Fibroblast of pulmonary artery (primary cell): ENCODE data around the gene SMNDC1.

Experiments
- DNase-seq: peaks from one replicate; pipeline ENCODE4 v3.0.0-alpha.2; 2010; ENCODE audit warnings: low read depth
- H3K4me3 ChIP-seq: replicated peaks from 2 replicates; pipeline ENCODE4 v1.5.1; 2011; ENCODE audit warnings: low read depth, mild to moderate bottlenecking, control low read depth, low read length, moderate library complexity
- CTCF ChIP-seq: IDR thresholded peaks from 2 replicates; pipeline ENCODE4 v1.5.1; 2011; ENCODE audit warnings: mild to moderate bottlenecking, control low read depth, low read length, inconsistent platforms; ENCODE audit errors: missing control alignments

The SMNDC1 gene

GRCh38 chr10:110327262-110327914 lies 22.7 kb upstream of the SMNDC1 start:
- no peak for TF ChIP-seq CTCF
- no peak overlapping the region for H3K4me3 ChIP-seq
- DNase-seq, result no peak

- H3K4me3 ChIP-seq, result no peak overlapping the region
- peak; percentile 55 for DNase-seq
- no peak for TF ChIP-seq CTCF
Measured at GRCh38 chr10:110326351-110327032, 21.8 kb upstream of the SMNDC1 start.

GRCh38 chr10:110324805-110325280 lies 20.1 kb upstream of the SMNDC1 start:
- no peak for DNase-seq
- TF ChIP-seq CTCF, result no peak
- H3K4me3 ChIP-seq, result no peak overlapping the region

- no peak for DNase-seq
- TF ChIP-seq CTCF, result no peak
- H3K4me3 ChIP-seq, result no peak overlapping the region
Measured at GRCh38 chr10:110324201-110324804, 19.6 kb upstream of the SMNDC1 start.

GRCh38 chr10:110323503-110323902 lies 18.8 kb upstream of the SMNDC1 start:
- no peak for TF ChIP-seq CTCF
- peak; percentile 87 for DNase-seq
- no peak overlapping the region for H3K4me3 ChIP-seq

GRCh38 chr10:110321869-110322620 lies 17.3 kb upstream of the SMNDC1 start:
- TF ChIP-seq CTCF, result no peak
- no peak for DNase-seq
- H3K4me3 ChIP-seq, result no peak overlapping the region
